HepG2 (cell line): ENCODE results near the gene CNTD1. TPM values are rescaled to one million over a fixed set of nuclear protein-coding genes. Genes with fewer than 3 reads are reported as not detected.

Experiments
- ATM ChIP-seq: fragments of 450-650 bp; IDR thresholded peaks from 2 replicates; pipeline ENCODE4 v1.7.1; 2017; ENCODE audit warnings: mild to moderate bottlenecking, borderline replicate concordance
- BHLHE40 ChIP-seq: IDR thresholded peaks from 2 replicates; pipeline ENCODE4 v1.6.1; 2011; ENCODE audit warnings: low read length, improper control_type of control experiment
- CREM ChIP-seq, 2 experiments: sonication (generic) in 1 of 2; formaldehyde crosslinking in 1 of 2; IDR thresholded peaks; 2 replicates each; pipeline versions ENCODE4 v1.4.0 to v1.6.1; 2016 to 2020; ENCODE audit warnings: antibody characterized with exemption in 1 of 2, mild to moderate bottlenecking in 1 of 2, missing genetic modification reagents in 1 of 2
- HMG20A ChIP-seq: IDR thresholded peaks from 2 replicates; pipeline ENCODE4 v1.6.1; 2016; ENCODE audit warnings: borderline replicate concordance
- IKZF5 ChIP-seq: IDR thresholded peaks from 2 replicates; pipeline ENCODE4 v1.6.1; 2018; ENCODE audit warnings: missing genetic modification reagents, mild to moderate bottlenecking, missing compliant biosample characterization
- MAX ChIP-seq: IDR thresholded peaks from 2 replicates; pipeline ENCODE4 v1.6.1; 2012; ENCODE audit warnings: inconsistent platforms
- NCOA2 ChIP-seq: sonication (generic); formaldehyde crosslinking; IDR thresholded peaks from 2 replicates; pipeline ENCODE4 v1.8.0; 2022; ENCODE audit warnings: inconsistent platforms
- NR2F1 ChIP-seq, 2 experiments: fragments of 450-650 bp in 1 of 2; formaldehyde crosslinking in 1 of 2; IDR thresholded peaks; 2 replicates each; pipeline versions ENCODE4 v1.5.0 to v1.6.1; 2016 to 2020; ENCODE audit warnings: mild to moderate bottlenecking in 1 of 2, missing compliant biosample characterization in 1 of 2, missing genetic modification reagents in 1 of 2, moderate library complexity in 1 of 2
- NR2F2 ChIP-seq: IDR thresholded peaks from 2 replicates; pipeline ENCODE4 v1.6.1; 2012; ENCODE audit warnings: low read depth, inconsistent platforms, borderline replicate concordance
- PAXIP1 ChIP-seq: sonication (generic); formaldehyde crosslinking; conservative IDR thresholded peaks from 2 replicates; pipeline ENCODE4 v1.4.0; 2020; ENCODE audit warnings: mild to moderate bottlenecking, missing genetic modification reagents, moderate library complexity
- POLR2G ChIP-seq: fragments of 200-400 bp; formaldehyde crosslinking; IDR thresholded peaks from 2 replicates; pipeline ENCODE4 v1.6.1; 2018; ENCODE audit warnings: mild to moderate bottlenecking, low read depth, low read length, moderate library complexity
- SOX6 ChIP-seq, 2 experiments: fragments of 450-650 bp in 1 of 2; sonication (generic) in 1 of 2; formaldehyde crosslinking in 1 of 2; IDR thresholded peaks; 2 replicates each; pipeline versions ENCODE4 v1.4.0 to v1.6.1; 2017 to 2020; ENCODE audit warnings: antibody characterized with exemption in 1 of 2, mild to moderate bottlenecking in 1 of 2, missing genetic modification reagents in 1 of 2
- TFDP2 ChIP-seq: sonication (generic); formaldehyde crosslinking; IDR thresholded peaks from 2 replicates; pipeline ENCODE4 v1.4.0; 2020; ENCODE audit warnings: missing genetic modification reagents
- ZNF281 ChIP-seq: sonication (generic); formaldehyde crosslinking; IDR thresholded peaks from 2 replicates; pipeline ENCODE4 v1.4.0; 2020; ENCODE audit warnings: missing genetic modification reagents, borderline replicate concordance
- ZNF382 ChIP-seq: sonication (generic); formaldehyde crosslinking; IDR thresholded peaks from 2 replicates; pipeline ENCODE4 v1.5.0; 2020; ENCODE audit warnings: missing genetic modification reagents, mild to moderate bottlenecking, borderline replicate concordance
- ZNF605 ChIP-seq: sonication (generic); formaldehyde crosslinking; IDR thresholded peaks from 2 replicates; pipeline ENCODE4 v1.8.0; 2022; ENCODE audit warnings: mild to moderate bottlenecking, missing genetic modification reagents
- ZNF674 ChIP-seq: sonication (generic); formaldehyde crosslinking; IDR thresholded peaks from 2 replicates; pipeline ENCODE4 v1.5.0; 2020; ENCODE audit warnings: low read depth, mild to moderate bottlenecking, missing genetic modification reagents
- ZNF777 ChIP-seq: sonication (generic); formaldehyde crosslinking; IDR thresholded peaks from 2 replicates; pipeline ENCODE4 v1.4.0; 2020; ENCODE audit warnings: missing genetic modification reagents
- ZNF816 ChIP-seq: sonication (generic); formaldehyde crosslinking; IDR thresholded peaks from 2 replicates; pipeline ENCODE4 v1.8.0; 2022; ENCODE audit warnings: missing genetic modification reagents, mild to moderate bottlenecking, borderline replicate concordance
- polyA plus RNA-seq, 8 experiments: library from polyadenylated mRNA; depleted of rRNA in 3 of 8; stranded (reverse) in 7 of 8; unstranded in 1 of 8; fragments of >200 nt; fragmentation: Illumina TruSeq in 4 of 8; extraction: Trizol in 4 of 8; gene quantifications; 2 replicates each; pipeline versions ENCODE4 v1.2.1 to v1.2.3, GENCODE V29; 2011 to 2016; ENCODE audit warnings: low read depth in 4 of 8, missing spikeins in 1 of 8, mixed read lengths in 1 of 8; ENCODE audit not compliant: insufficient read depth in 1 of 8
- total RNA-seq, 5 experiments: library from RNA; depleted of rRNA; stranded (reverse); fragments of >200 nt; fragmentation: Illumina TruSeq; extraction: Trizol; gene quantifications; 2 replicates each; pipeline ENCODE4 v1.2.3, GENCODE V29; 2016; ENCODE audit warnings: low read depth in 1 of 5

The CNTD1 gene
- total and polyA plus RNA-seq, 2 of the 13 experiments (the other 11 are each of a cell fraction or from before 2014, with no cell fraction given), result 0.11 to 0.15 TPM

GRCh38 chr17:42775534-42776098 lies 23.0 kb upstream of the CNTD1 start (continued):
- TF ChIP-seq IKZF5 (CRISPR knock-in tag), result 0 out of 2 replicates have a peak, but pooled peaks have one; percentile 28
- TF ChIP-seq BHLHE40, result peak; percentile 74
- TF ChIP-seq ZNF674 (CRISPR knock-in tag), result no peak
- TF ChIP-seq ZNF382, result 0 out of 2 replicates have a peak, but pooled peaks have one; percentile 59
- TF ChIP-seq CREM (IDR thresholded peaks at IDR 0.05), result peak; percentile 19; the same call in 1 of the 2 replicates
- no peak for TF ChIP-seq CREM (CRISPR knock-in tag; IDR thresholded peaks at IDR 0.05)
- TF ChIP-seq ZNF816 (CRISPR knock-in tag), result peak; percentile 78
- TF ChIP-seq TFDP2, result no peak
- peak; percentile 26; the same call in 1 of the 2 replicates for TF ChIP-seq HMG20A (CRISPR knock-in tag)
- peak; percentile 21; the same call in 1 of the 2 replicates for TF ChIP-seq POLR2G
- TF ChIP-seq ZNF281, result peak; percentile 90
- TF ChIP-seq NCOA2 (CRISPR knock-in tag), result 0 out of 2 replicates have a peak, but pooled peaks have one; percentile 43
- TF ChIP-seq NR2F1 (CRISPR knock-in tag; IDR thresholded peaks at IDR 0.05), result peak; percentile 71 to 78; a peak in 3 of 4 replicates
- peak; percentile 62; the same call in 1 of the 2 replicates for TF ChIP-seq NR2F2
- TF ChIP-seq MAX, result 0 out of 2 replicates have a peak, but pooled peaks have one; percentile 14
- TF ChIP-seq ZNF777 (CRISPR knock-in tag), result no peak
- TF ChIP-seq PAXIP1 (CRISPR knock-in tag), result 0 out of 2 replicates have a peak, but pooled peaks have one; percentile 17
- TF ChIP-seq ZNF605 (CRISPR knock-in tag), result 0 out of 2 replicates have a peak, but pooled peaks have one; percentile 38
- no peak for TF ChIP-seq ATM
- TF ChIP-seq SOX6 (IDR thresholded peaks at IDR 0.05), result no peak
- peak; percentile 69; the same call in 1 of the 2 replicates for TF ChIP-seq SOX6 (CRISPR knock-in tag; IDR thresholded peaks at IDR 0.05)
